HG03439 (cell line): ENCODE data around the gene CFD.
"Not testable (repeated sequence)": the region's sequence is repeated elsewhere in the genome, so short reads cannot be mapped to it uniquely, and the experiment has no call there.

ENCODE experiments used
- ATAC-seq: cut with Tn5 transposase; IDR thresholded peaks from one replicate; pipeline ENCODE4 v1.9.1; 2021; ENCODE audit warnings: mild to moderate bottlenecking, moderate library complexity; ENCODE audit not compliant: unreplicated experiment

The CFD gene

DNA sequence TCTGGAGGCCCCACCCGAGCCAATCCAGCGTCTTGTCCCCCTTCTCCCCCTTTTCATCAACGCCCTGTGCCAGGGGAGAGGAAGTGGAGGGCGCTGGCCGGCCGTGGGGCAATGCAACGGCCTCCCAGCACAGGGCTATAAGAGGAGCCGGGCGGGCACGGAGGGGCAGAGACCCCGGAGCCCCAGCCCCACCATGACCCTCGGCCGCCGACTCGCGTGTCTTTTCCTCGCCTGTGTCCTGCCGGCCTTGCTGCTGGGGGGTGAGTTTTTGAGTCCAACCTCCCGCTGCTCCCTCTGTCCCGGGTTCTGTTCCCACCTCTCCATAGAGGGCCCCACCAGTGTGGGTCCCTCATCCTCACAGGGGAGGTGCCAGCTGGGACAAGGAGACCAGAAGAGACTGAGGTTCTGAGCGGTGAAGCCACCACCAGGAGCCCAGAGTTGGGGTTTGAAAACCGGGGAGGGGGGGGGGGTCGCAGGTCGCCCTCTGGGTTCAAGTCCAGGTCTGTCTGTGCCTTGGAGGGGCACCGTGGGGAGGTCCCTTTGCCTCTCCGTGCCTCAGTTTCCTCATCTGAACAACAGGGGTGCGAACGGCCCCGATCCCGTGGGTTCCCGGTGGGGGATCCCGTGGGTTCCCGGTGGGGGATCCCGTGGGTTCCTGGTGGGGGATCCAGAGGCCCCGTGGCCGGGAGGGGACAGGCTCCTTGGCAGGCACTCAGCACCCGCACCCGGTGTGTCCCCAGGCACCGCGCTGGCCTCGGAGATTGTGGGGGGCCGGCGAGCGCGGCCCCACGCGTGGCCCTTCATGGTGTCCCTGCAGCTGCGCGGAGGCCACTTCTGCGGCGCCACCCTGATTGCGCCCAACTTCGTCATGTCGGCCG, 7.1 kb upstream of the CFD start, which contains the start of gene ELANE:
Gene ELANE, plus strand, starts transcription at position 168 of the 878 bp plus-strand sequence. Its CDS starts 26 bp downstream, at position 194.
- no peak for ATAC-seq

DNA sequence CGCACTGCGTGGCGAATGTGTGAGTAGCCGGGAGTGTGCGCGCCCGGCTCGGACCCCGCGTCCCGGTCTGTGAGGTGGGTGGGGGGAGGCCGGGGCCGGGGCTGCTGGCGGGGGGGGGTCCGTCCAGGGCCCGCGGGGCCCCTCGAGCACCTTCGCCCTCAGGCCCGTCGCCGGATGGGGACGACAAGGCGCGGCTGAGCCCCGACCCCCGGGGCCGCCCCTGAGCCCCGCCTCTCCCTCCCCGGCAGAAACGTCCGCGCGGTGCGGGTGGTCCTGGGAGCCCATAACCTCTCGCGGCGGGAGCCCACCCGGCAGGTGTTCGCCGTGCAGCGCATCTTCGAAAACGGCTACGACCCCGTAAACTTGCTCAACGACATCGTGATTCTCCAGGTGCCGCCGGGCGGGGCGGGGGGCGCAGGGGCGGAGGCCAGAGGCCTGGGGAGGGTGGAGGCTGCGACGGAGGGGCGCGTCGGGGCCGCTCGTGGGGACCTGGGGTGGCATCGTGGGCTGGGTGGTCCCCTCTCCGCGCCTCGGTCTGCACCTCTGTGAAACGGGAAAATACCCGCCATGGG, 6.4 kb upstream of the CFD start:
- ATAC-seq: no peak

DNA sequence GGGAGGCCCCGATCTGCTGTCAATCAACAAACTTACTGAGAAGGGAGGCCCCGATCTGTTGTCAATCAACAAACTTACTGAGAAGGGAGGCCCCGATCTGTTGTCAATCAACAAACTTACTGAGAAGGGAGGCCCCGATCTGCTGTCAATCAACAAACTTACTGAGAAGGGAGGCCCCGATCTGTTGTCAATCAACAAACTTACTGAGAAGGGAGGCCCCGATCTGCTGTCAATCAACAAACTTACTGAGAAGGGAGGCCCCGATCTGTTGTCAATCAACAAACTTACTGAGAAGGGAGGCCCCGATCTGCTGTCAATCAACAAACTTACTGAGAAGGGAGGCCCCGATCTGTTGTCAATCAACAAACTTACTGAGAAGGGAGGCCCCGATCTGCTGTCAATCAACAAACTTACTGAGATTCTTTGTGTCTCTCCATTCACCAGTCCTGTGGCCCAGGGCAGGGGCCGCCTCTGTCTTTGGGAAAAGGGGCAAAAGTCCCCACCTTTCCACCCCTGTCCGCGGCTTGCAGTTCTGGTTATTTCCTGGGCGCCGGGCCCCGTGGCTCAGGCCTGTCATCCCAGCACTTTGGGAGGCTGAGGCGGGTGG, 5.7 kb upstream of the CFD start:
- ATAC-seq: not testable (repeated sequence)

DNA sequence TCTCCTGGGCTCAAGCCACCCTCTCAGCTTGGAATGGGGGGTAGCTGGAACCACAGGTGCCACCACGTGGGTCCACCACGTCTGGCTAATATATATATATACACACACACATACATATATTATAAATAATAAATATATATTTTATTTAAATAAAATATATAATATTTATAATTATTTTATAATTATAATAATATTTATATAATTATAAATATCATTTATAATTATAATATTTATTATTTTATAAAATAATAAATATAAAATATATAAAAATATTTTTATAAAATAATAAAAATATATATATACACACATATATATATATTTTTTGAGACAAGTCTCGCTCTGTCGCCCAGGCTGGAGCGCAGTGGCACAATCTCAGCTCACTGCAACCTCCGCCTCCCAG, 4.9 kb upstream of the CFD start:
- no peak for ATAC-seq

DNA sequence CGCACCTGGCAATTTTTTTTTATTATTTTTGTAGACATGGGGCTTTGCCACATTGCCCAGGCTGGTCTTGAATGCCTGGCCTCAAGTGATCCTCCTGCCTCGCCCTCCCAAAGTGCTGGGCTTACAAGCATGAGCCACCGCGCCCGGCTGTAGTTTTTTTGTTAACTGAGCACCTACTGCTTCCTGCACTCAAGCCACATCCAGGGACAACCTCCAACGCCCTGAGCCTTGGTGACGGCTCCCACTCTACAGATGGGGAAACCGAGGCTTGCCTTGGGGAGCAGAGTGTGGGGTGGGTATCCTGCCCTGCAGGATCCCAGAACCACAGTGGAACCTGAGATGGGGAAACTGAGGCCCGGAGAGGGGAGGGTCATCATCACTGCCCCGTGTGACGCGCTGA, 4.3 kb upstream of the CFD start:
- no peak for ATAC-seq

DNA sequence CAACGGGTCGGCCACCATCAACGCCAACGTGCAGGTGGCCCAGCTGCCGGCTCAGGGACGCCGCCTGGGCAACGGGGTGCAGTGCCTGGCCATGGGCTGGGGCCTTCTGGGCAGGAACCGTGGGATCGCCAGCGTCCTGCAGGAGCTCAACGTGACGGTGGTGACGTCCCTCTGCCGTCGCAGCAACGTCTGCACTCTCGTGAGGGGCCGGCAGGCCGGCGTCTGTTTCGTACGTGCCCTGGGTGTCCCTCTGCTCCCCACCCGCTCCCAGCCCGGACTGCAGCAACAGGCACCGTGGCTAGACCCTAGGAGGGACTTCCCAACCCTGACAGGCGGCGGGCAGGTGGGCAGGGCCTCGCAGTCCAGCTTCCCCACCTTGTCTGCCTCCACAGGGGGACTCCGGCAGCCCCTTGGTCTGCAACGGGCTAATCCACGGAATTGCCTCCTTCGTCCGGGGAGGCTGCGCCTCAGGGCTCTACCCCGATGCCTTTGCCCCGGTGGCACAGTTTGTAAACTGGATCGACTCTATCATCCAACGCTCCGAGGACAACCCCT, 3.8 kb upstream of the CFD start:
- no peak for ATAC-seq

DNA sequence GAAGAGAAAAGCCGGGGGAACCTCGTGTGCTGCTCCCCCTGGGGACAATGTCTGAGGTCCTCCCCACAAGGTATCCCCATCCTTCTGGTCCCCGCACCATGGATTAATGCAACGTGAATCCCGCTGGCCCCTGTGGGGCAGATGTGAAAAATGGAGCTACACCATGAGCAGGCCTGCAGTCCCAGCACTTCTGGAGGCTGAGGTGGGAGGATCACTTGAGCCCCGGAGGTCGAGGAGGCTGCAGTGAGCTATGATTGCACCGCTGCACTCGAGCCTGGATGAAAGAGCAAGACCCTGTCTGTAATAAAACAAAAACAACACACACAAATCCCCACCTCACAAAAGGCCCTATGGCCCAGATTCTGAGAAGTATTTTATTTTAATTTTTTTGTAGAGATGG, 1.2 kb upstream of the CFD start:
- no peak for ATAC-seq

DNA sequence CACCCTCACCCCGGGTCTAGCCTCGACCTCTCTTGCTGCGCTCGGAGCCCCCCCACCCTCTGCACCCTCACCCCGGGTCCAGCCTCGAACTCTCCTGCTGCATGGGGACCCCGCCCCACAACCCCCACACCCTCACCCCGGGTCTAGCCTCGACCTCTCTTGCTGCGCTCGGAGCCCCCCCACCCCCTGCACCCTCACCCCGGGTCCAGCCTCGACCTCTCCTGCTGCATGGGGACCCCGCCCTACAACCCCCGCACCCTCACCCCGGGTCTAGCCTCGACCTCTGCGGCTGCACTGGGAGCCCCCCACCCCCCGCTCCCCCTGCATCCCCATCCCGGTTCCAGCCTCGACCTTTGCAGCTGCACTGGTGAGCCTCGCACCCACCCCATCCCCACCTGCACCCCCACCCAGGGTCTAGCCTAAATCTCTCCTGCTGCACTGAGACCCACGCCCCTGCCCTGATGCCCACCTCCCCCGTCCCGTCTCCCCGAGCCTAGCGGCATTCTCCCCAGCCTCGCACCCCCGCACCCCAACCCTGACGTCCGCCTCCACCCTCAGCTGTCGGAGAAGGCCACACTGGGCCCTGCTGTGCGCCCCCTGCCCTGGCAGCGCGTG, 1.8 kb downstream of the CFD start:
- ATAC-seq: no peak

DNA sequence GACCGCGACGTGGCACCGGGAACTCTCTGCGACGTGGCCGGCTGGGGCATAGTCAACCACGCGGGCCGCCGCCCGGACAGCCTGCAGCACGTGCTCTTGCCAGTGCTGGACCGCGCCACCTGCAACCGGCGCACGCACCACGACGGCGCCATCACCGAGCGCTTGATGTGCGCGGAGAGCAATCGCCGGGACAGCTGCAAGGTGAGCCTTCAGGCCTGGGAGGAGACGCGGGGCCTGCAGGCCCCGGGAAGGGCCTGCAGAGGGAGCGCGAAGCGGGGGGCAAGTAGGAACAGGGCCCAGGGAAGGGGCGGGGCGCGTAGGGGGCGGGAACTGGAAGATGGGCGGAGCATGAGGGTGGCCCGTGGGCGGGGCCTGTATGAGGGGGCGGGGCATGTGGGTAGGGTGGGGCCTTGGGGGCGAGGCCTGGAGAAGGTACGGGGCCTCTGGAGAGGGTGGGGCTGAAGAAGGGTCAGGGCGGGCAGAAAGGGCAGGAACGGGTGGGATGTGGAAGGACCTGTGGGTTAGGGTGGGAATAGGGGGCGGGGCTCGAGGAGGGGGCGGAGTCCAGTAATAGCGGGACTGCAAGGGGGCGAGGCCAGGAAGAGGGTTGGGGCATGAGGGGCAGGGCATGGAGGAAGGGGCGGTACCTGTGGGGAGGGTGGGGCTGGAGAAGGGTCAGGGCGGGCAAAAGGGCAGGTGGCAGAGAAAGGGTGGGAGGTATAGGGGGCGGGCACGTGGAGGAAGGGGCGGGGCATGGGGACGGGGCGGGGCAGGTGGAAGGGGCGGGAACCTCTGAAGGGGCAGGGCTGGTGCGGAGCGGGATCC, 2.5 kb downstream of the CFD start:
- no peak for ATAC-seq

DNA sequence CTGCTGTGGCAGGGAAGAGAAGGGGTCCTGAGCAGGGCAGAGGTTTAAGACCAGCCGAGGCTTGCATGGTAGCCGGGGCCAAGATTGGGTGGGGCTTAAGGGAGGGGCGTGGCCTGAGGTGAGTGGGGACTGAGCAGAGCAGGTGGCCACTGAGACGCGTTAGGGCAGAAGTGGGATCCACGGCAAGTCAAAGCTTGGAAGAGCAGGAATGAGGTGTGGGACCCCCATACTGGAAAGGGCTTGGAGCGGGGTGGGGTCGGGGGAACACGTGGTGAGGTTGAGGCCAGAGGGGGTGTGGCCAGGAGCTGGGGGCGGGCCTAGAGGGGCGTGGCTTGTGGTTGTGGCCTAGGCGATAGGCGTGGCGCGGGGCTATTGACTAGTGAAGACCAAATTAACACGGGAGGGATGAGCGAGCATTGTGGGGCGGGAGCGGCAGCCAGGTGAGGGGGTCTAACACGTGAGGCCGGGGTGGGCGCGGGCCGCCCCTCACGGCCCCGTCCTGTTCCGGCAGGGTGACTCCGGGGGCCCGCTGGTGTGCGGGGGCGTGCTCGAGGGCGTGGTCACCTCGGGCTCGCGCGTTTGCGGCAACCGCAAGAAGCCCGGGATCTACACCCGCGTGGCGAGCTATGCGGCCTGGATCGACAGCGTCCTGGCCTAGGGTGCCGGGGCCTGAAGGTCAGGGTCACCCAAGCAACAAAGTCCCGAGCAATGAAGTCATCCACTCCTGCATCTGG, 3.3 kb downstream of the CFD start:
- no peak for ATAC-seq

DNA sequence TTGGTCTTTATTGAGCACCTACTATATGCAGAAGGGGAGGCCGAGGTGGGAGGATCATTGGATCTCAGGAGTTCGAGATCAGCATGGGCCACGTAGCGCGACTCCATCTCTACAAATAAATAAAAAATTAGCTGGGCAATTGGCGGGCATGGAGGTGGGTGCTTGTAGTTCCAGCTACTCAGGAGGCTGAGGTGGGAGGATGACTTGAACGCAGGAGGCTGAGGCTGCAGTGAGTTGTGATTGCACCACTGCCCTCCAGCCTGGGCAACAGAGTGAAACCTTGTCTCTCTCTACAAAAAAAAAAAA, 3.8 kb downstream of the CFD start:
- ATAC-seq: no peak

DNA sequence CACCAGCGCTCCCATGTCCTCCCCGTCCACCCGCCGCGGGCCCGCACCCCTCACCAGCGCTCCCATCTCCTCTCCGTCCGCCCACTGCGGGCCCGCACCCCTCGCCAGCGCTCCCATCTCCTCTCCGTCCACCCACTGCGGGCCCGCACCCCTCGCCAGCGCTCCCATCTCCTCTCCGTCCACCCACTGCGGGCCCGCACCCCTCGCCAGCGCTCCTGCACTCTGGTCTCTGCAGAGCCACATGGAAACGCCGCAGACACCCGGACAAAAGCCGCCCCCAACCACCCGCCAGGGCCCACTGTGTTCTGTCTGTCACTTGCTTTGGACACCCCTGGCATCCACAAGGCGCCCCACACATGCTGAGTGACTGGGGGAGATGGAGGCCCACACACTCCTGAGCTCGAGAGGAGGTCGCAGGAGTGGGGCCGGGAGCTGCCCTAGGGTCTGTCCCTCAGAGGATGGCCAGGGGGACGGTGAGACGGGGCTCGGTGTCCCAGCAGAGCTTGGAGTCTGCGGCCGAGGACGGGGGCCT, 7.4 kb downstream of the CFD start:
- ATAC-seq: no peak

DNA sequence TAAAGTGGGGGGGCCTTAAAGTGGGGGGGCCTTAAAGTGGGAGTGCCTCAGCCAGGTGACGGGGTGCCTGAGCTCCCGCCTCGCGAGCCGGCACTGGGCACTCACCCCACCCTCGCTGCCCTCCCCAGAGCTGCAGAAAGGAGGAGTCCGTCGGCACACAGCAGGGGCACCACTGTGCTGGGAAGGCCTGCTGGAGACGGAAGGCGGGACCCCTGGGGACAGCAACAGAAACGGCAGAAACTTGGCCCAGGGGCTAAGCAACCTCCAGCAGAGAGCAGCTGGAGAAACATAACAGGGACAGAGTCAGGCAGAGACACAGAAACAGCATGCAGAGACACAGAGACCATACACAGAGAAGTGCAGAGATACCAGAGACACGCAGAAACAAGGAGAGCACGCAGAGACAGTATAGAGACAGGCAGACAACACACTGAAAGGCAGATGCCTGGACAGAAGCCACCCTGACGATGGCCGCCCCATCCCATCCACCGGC, 7.9 kb downstream of the CFD start:
- ATAC-seq: no peak

DNA sequence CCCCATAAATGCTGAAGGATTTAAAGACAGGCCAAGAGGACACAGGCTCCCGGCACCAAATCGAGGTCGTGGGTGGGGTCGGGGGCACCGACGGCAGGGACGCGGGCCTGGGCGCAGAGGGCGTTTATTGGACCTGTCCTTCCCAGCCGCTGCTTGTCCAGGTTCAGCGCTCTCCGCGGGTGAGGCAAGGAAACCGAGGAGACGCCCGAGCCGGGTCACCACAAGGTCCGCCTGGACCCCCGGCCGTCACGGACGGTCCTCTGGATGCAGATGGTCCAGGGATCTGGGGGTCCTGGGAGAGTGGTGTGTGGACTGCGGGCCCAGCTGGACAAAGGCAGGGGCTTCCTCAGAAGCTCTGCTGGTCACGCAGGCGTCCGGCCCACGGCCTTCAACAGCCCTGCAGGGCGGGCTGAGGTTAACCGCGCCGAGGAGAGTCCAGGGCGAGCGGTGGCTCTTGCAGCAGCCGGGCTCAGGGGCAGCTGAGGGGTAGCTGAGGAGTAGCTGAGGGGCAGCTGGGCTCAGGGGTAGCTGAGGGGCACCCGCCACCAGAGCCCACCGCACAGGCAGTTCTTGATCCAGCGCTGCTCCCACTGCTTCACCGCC, 8.5 kb downstream of the CFD start:
- ATAC-seq: no peak

DNA sequence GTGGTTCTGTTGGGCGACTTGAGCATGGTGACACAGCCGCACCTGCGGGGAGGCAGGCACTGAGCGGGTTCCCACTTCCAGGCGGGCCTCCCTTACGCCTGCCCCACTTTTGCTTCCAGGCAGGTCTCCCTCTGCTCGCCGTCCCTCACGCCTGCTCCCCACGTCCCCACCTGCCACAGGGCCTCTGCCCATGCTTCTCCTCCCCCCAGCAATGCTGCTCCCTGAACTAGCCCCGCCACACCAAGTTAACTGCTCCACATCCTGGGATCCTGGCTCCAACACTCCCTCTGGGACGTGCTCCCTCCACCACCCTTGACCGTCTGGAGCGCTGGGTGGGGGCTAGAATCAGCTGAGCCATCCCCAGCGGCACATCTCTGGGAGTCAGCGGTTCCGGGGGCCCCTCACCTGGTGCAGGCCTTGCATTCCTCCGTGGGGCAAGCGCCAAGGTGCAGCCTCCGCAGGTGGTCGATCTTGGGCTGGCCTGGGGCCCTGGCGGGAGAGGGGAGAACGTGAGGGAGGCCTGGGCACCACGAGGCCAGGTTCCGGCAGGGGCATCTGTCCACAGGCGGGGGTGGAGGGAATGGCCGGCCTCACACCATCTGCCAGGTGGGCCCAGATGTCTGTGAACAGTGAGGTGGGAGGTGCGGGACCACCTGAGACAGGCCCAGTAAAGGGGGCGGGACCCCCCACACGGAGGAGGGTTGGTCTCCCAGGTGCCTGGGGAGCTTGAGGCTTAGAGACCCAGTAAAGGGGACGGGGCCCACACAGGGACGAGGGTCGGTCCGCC, 9.2 kb downstream of the CFD start:
- ATAC-seq: no peak

DNA sequence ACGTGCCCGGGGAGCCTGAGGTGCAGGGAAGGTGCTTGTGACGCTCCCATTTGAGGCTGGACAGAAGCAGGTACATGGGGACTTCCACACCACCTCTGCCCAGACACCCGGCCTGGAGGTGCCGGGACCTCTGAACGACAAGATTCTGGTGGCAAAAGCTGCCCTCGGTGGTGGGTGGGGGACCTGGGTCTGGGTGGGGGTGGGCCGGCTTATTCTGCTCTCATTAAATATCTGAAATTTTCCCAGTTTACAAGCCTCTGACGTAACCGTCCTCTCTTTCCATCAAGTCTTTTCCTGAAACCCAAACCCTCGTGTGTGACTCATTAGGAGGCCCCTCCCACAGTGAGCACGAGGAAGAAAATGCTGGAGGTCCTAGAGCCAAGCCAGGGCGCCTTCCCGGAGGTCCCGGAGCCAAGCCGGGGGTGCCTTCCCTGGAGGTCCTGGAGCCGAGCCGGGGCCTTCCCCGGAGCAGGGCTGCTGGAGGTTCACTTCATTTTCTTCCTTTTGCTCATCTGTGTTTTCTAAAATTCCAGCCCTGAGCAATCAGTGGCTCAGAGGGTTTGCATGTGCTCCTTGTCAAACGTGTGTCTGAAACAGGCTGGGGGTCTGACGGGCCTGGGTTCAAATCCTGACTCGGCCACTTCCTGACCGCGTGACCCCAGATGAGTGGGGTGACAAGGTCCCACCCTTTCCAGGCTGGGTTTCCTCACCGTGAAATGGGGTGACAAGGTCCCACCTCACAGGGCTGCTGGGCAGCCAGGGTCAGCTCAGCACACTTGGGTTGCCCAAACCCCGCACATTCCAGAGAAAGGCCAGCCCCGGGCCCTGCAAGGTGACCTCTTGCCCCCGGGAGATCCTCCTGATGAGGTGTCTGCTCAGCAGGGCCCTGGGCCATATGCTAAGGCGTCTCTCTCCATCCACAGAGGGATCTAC, 10.0 kb downstream of the CFD start:
- no peak for ATAC-seq

DNA sequence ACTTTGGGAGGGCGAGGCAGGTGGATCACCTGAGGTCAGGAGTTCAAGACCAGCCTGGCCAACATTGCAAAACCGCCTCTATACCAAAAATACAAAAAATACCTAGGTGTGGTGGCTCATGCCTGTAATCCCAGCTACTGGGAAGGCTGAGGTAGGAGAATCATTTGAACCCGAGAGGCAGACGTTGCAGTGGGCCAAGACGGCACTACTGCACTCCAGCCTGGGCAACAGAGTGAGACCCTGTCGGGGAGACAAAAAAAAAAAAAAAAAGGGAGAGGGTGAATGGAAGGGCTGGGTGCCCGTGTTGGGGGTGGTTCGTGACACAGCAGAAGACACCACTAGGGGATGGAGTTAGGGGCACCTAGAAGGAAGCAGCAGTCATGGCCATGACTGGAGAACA, 10.8 kb downstream of the CFD start:
- no peak for ATAC-seq
